ENCODE results near the gene BBS2. TPM values are rescaled to one million over a fixed set of nuclear protein-coding genes. Genes with fewer than 3 reads are reported as not detected.

BBS2 gene, protein sequence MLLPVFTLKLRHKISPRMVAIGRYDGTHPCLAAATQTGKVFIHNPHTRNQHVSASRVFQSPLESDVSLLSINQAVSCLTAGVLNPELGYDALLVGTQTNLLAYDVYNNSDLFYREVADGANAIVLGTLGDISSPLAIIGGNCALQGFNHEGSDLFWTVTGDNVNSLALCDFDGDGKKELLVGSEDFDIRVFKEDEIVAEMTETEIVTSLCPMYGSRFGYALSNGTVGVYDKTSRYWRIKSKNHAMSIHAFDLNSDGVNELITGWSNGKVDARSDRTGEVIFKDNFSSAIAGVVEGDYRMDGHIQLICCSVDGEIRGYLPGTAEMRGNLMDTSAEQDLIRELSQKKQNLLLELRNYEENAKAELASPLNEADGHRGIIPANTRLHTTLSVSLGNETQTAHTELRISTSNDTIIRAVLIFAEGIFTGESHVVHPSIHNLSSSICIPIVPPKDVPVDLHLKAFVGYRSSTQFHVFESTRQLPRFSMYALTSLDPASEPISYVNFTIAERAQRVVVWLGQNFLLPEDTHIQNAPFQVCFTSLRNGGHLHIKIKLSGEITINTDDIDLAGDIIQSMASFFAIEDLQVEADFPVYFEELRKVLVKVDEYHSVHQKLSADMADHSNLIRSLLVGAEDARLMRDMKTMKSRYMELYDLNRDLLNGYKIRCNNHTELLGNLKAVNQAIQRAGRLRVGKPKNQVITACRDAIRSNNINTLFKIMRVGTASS
- total RNA-seq = 10 to 100 TPM; 35.3 to 52.6 TPM
- polyA plus RNA-seq (2013, experiment 1 of 2) = 58.4 TPM
- polyA plus RNA-seq (2013, experiment 2 of 2) = 60.3 TPM
- long read RNA-seq, experiment 1, partial matches to known transcripts = 2 of 8 reads
- long read RNA-seq, experiment 1, other reads (novel, unspliced or antisense) = 6 of 8 reads
- long read RNA-seq, experiment 2, transcript BBS2-201 (17 exons, 2,963 nt) = major isoform, 55 of 82 reads
- long read RNA-seq, experiment 2, partial matches to known transcripts = 3 of 82 reads
- long read RNA-seq, experiment 2, other reads (novel, unspliced or antisense) = 24 of 82 reads
- long read RNA-seq, experiment 3, transcript BBS2-201 (17 exons, 2,963 nt) = major isoform, 108 of 167 reads
- long read RNA-seq, experiment 3, partial matches to known transcripts = 8 of 167 reads
- long read RNA-seq, experiment 3, other reads (novel, unspliced or antisense) = 51 of 167 reads
- long read RNA-seq, experiment 4, transcript BBS2-201 (17 exons, 2,963 nt) = major isoform, 28 of 39 reads
- long read RNA-seq, experiment 4, partial matches to known transcripts = 3 of 39 reads
- long read RNA-seq, experiment 4, other reads (novel, unspliced or antisense) = 8 of 39 reads

DNA sequence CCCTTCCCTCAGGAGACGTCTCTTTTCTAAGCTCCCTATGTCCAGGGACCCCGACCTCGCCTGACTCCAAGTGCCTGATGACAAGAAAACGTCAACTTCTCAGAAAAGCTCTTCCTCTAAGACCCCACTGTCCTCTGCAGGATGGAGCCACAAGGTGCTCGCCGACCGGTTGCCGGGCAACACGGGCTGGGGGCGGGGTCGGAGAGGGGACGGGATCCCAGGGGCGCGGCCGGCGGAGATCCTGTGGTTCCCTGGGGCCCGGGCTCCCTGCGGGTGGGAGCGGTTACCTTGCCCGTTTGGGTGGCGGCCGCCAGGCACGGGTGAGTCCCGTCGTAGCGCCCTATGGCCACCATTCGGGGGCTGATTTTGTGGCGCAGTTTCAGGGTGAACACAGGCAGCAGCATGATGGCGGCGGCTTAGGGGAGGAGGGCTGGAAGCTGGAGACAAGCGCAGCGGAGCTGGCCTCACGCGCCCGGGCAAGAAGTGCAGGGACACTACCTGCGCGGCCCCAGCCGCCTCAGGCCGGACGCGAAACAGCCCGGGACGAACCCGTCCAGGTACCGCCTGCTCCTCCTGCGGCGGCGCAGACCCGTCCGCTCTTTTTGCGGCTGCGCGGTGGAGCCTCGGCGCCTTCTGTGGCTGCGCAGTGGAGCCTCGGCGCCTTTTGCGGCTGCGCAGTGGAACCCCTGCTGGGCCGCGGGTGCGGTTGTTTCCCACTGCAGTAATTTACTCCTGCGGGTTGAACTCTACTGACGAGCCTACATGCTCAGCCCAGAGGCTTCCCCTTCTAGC, at the start of gene BBS2:
BBS2 (minus strand) TSS at position 566 of the 792 bp plus-strand sequence; CDS start at position 404, 162 bp downstream.
- Mint-ChIP-seq H3K4me3 (peak within 1 kb of the TSS; percentile 78), H3K27me3 (ENCODE audit: insufficient read depth) (peaks cover 11% of the 10 kb centered on the region), H3K36me3 (ENCODE audit: low read depth) (no peaks in the 10 kb centered on the region), H3K9me3 (no peaks in the 10 kb centered on the region), H3K27ac (peak within 1 kb of the TSS; percentile 74), H3K4me1 (peaks cover 11% of the 10 kb centered on the region)
- DNase-seq = peak; percentile 96
- Histone ChIP-seq H3K36me3 (ENCODE audit: control insufficient read depth, insufficient read depth, low read length) (no peaks in the 10 kb centered on the region), H3K9me3 (ENCODE audit: control insufficient read depth, low read length) (no peaks in the 10 kb centered on the region), H3K27me3 (ENCODE audit: control insufficient read depth, insufficient read depth, low read length, poor library complexity, severe bottlenecking) (no peaks in the 10 kb centered on the region), H3K4me3 (ENCODE audit: low read length) (peak within 1 kb of the TSS; percentile 91), H3K27ac (ENCODE audit: low read depth, low read length) (peak within 1 kb of the TSS; percentile 38), H3K9ac (ENCODE audit: extremely low read depth, low read length, poor library complexity, severe bottlenecking) (peak within 1 kb of the TSS; percentile 60), H3K4me1 (ENCODE audit: control insufficient read depth, insufficient read depth, low read length) (no peaks in the 10 kb centered on the region)
- TF ChIP-seq CTCF (conservative IDR thresholded peaks at IDR 0.05) = no peak
- WGBS, 2 experiments (ENCODE audit: insufficient coverage in 1 of 2, insufficient read length in 1 of 2) = 0 to 1% methylated on average over 29 to 65 of the region's 65 CpGs

DNA sequence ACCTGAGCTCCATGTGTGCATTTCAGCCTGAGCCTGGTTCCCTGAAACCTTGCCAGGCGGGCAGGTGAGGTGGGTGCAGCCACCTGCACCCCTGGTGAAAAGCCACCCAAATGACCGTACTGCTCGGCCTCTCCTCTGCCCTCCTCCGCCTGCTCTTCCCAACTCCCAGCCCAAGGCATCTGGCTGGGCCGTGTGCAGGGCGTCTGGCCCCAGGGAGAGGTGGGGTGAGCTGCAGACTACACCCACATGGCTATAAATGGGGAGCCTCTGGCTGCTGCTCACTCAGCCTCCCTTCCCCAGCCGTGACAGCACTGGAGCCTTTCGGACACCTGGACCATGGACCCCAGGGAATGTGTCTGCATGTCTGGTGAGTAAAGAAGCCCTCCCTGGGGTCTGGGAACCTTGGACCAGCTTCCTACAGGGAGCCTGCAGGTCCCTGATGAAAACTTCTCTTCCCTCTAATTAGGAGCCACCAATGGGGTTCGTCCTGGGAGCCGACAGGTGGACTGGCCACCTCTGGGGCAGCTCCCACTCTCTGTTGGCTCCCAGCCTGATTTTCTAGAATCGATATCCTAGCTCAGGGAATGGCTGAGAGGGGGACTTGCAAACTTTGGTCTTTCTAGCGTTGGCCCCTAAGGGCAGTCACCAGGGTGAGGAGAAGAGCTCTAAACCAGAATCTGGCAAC, 45.1 kb upstream of the BBS2 start, which contains the start of gene MT4:
MT4 (plus strand) TSS at position 281 of the 685 bp plus-strand sequence; CDS start at position 337, 56 bp downstream.
- WGBS, 2 experiments (ENCODE audit: insufficient coverage in 1 of 2, insufficient read length in 1 of 2) = 87 to 92% methylated on average over 9 to 12 of the region's 12 CpGs
- Histone ChIP-seq H3K4me1 (ENCODE audit: control insufficient read depth, insufficient read depth, low read length) (no peaks in the 10 kb centered on the region), H3K9ac (ENCODE audit: extremely low read depth, low read length, poor library complexity, severe bottlenecking) (no peak within 1 kb of the TSS), H3K4me3 (ENCODE audit: low read length) (no peak within 1 kb of the TSS), H3K27ac (ENCODE audit: low read depth, low read length) (no peak within 1 kb of the TSS), H3K36me3 (ENCODE audit: control insufficient read depth, insufficient read depth, low read length) (no peaks in the 10 kb centered on the region), H3K27me3 (ENCODE audit: control insufficient read depth, insufficient read depth, low read length, poor library complexity, severe bottlenecking) (peaks cover 6% of the 10 kb centered on the region), H3K9me3 (ENCODE audit: control insufficient read depth, low read length) (no peaks in the 10 kb centered on the region)
- Mint-ChIP-seq H3K4me1 (peaks cover 3% of the 10 kb centered on the region), H3K27ac (no peak within 1 kb of the TSS), H3K9me3 (no peaks in the 10 kb centered on the region), H3K27me3 (ENCODE audit: insufficient read depth) (peaks cover 41% of the 10 kb centered on the region), H3K4me3 (no peak within 1 kb of the TSS), H3K36me3 (ENCODE audit: low read depth) (no peaks in the 10 kb centered on the region)
- DNase-seq = no peak
- TF ChIP-seq CTCF (conservative IDR thresholded peaks at IDR 0.05) = no peak
